HEK293 (cell line): ENCODE data around the gene TRIM65.

Experiments used
- CTCF ChIA-PET: fragments of 350-600 bp; formaldehyde crosslinking; extraction: SDS; loops from one replicate; lab custom pipeline; 2021; ENCODE audit warnings: antibody characterized with exemption; lab: Yijun Ruan, JAX
- POLR2A ChIA-PET: fragments of 300-600 bp; formaldehyde crosslinking; extraction: SDS; loops from one replicate; lab custom pipeline; 2020; ENCODE audit warnings: antibody characterized with exemption, inconsistent platforms; lab: Yijun Ruan, JAX
- H3K27ac ChIP-seq: fragments of 200-500 bp; sonication (Bioruptor generic); 2 replicates; pipeline ENCODE4 v1.5.1; 2014; ENCODE audit warnings: low read depth, low read length, control low read depth, inconsistent platforms; ENCODE audit errors: extremely low read depth
- H3K36me3 ChIP-seq, 2 experiments: fragments of 200-500 bp in 1 of 2; sonication (Bioruptor generic) in 1 of 2; 1 replicate in 1 of 2; 2 replicates in 1 of 2; pipeline ENCODE4 v1.5.1; 2014 to 2017; ENCODE audit warnings: inconsistent platforms in 2 of 2, low read length in 2 of 2; ENCODE audit not compliant: control insufficient read depth in 2 of 2, insufficient read depth in 1 of 2
- H3K4me1 ChIP-seq: fragments of 200-500 bp; sonication (Bioruptor generic); 2 replicates; pipeline ENCODE4 v1.5.1; 2014; ENCODE audit warnings: mild to moderate bottlenecking, low read length, inconsistent platforms; ENCODE audit not compliant: control insufficient read depth, insufficient read depth
- H3K4me3 ChIP-seq: 2 replicates; pipeline ENCODE4 v1.5.1; 2011; ENCODE audit warnings: low read depth, mild to moderate bottlenecking, control low read depth, low read length, moderate library complexity
- H3K9me3 ChIP-seq: fragments of 200-500 bp; sonication (Bioruptor generic); 2 replicates; pipeline ENCODE4 v1.5.1; 2014; ENCODE audit warnings: low read depth, low read length, inconsistent platforms; ENCODE audit not compliant: control insufficient read depth, insufficient read depth
- GLIS2 ChIP-seq: fragments of 450-650 bp; formaldehyde crosslinking; IDR thresholded peaks from 2 replicates; pipeline ENCODE4 v1.5.1; 2016; ENCODE audit warnings: missing biosample characterization, missing genetic modification characterization
- ZNF274 ChIP-seq, 2 experiments: fragments of 200-500 bp in 1 of 2; fragments of 450-650 bp in 1 of 2; sonication (Bioruptor generic) in 1 of 2; formaldehyde crosslinking in 1 of 2; IDR thresholded peaks; 2 replicates each; pipeline versions ENCODE4 v1.5.1 to v1.6.1; 2014 to 2016; ENCODE audit warnings: borderline replicate concordance in 1 of 2, inconsistent platforms in 1 of 2, low read length in 1 of 2, missing biosample characterization in 1 of 2, missing genetic modification characterization in 1 of 2
- ZNF610 ChIP-seq: fragments of 450-650 bp; formaldehyde crosslinking; IDR thresholded peaks from 2 replicates; pipeline ENCODE4 v1.5.1; 2016; ENCODE audit warnings: missing biosample characterization, missing genetic modification characterization, borderline replicate concordance
- TF ChIP-seq, protein P1 (sequence below): fragments of 450-650 bp; formaldehyde crosslinking; IDR thresholded peaks from 2 replicates; pipeline ENCODE4 v1.5.1; 2016; ENCODE audit warnings: missing biosample characterization, missing genetic modification characterization
- TF ChIP-seq, protein P2 (sequence below): fragments of 450-650 bp; formaldehyde crosslinking; IDR thresholded peaks from 2 replicates; pipeline ENCODE4 v1.5.1; 2016; ENCODE audit warnings: missing biosample characterization, missing genetic modification characterization
- TF ChIP-seq, protein P3 (sequence below): fragments of 450-650 bp; formaldehyde crosslinking; IDR thresholded peaks from 2 replicates; pipeline ENCODE4 v1.5.1; 2016; ENCODE audit warnings: missing biosample characterization, missing genetic modification characterization, borderline replicate concordance
- TF ChIP-seq, protein P4 (sequence below): fragments of 450-650 bp; IDR thresholded peaks from 2 replicates; pipeline ENCODE4 v1.5.1; 2018; ENCODE audit warnings: missing biosample characterization, mild to moderate bottlenecking, missing genetic modification characterization
- TF ChIP-seq, protein P5 (sequence below): fragments of 450-650 bp; formaldehyde crosslinking; IDR thresholded peaks from 2 replicates; pipeline ENCODE4 v1.5.1; 2016; ENCODE audit warnings: missing biosample characterization, missing genetic modification characterization, low read depth

The TRIM65 gene

DNA sequence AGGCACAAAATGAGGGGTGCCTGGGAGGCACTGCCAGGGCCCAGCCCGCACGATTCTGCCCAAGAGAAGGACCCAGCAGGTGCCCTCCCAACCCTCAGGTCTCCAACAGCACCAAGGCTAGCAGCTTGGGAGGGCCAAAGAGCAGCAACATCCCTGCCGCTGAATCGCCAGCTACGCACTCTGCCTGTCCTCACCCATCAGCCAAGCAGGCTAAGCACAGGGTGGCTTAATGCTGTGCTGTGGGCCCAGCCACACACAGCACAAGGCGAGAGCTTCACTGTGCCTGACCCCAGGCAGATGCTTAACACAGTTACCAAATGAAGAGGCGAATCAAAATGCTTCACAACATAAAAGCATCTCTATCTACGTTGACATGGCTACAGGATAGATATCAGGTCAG, 18.5 kb upstream of the TRIM65 start (continued):
- TF ChIP-seq, protein P1, sequence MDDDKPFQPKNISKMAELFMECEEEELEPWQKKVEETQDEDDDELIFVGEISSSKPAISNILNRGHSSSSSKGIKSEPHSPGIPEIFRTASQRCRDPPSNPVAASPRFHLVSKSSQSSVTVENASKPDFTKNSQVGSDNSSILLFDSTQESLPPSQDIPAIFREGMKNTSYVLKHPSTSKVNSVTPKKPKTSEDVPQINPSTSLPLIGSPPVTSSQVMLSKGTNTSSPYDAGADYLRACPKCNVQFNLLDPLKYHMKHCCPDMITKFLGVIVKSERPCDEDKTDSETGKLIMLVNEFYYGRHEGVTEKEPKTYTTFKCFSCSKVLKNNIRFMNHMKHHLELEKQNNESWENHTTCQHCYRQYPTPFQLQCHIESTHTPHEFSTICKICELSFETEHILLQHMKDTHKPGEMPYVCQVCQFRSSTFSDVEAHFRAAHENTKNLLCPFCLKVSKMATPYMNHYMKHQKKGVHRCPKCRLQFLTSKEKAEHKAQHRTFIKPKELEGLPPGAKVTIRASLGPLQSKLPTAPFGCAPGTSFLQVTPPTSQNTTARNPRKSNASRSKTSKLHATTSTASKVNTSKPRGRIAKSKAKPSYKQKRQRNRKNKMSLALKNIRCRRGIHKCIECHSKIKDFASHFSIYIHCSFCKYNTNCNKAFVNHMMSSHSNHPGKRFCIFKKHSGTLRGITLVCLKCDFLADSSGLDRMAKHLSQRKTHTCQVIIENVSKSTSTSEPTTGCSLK (tag by site-specific recombination): no peak

DNA sequence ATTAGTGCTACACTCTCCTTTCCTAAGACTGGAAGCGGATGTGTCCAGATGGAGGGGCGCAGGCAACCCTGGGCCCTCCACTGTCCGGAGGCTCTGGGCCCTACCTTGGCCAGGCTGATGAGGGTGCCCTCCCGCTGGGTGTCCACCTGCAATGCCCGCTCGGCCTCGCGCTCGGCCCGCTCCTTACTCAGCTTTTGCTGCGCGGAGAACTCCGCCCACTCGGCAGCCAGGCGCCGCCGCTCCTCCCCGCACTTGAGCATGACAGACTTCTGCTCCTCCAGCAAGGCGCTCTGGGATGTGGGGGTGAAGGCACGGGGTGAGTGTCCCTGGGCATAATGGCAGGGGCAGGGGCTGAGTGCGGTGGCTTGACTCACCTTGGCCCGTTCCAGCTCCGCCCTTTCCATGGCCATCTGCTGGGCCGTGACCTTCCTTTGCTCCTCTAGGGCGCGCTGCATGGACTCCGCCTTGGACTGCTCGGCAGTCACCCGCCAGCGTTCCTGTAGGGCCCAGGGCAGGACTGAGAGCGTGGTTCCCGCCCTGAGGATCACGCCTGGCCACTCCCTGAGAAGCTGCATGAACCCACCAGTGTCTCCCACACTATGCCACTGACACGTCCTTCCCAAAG, 18.0 kb upstream of the TRIM65 start:
- Histone ChIP-seq H3K27ac (no peak overlapping the region), H3K4me3 (no peak overlapping the region), H3K9me3 (no peaks in the 10 kb centered on the region), H3K4me1 (no peaks in the 10 kb centered on the region), H3K36me3 (peaks cover 25 to 77% of the 10 kb centered on the region in 2 experiments; a peak in 2 of 3 replicates)
- CTCF ChIA-PET: interaction anchor here (0.9 to 3.2 kb wide), 4 partner anchors 9 to 85 kb away, joined by 3 to 16 read pairs (median 8); partner anchors contain the start of genes CDK3 and MRPL38
- POLR2A ChIA-PET: interaction anchor here (1.2 to 1.6 kb wide), 3 partner anchors 10 to 21 kb away, joined by 3 to 5 read pairs (median 3); partner anchors contain the start of genes MRPL38 and TRIM65
- TF ChIP-seq ZNF274 (IDR thresholded peaks at IDR 0.05; ENCODE audit: low read length): no peak
- no peak for TF ChIP-seq ZNF274 (tag by site-specific recombination; IDR thresholded peaks at IDR 0.05; ENCODE audit: borderline replicate concordance)
- 0 out of 2 replicates have a peak, but pooled peaks have one; percentile 4 for TF ChIP-seq GLIS2 (tag by site-specific recombination)

DNA sequence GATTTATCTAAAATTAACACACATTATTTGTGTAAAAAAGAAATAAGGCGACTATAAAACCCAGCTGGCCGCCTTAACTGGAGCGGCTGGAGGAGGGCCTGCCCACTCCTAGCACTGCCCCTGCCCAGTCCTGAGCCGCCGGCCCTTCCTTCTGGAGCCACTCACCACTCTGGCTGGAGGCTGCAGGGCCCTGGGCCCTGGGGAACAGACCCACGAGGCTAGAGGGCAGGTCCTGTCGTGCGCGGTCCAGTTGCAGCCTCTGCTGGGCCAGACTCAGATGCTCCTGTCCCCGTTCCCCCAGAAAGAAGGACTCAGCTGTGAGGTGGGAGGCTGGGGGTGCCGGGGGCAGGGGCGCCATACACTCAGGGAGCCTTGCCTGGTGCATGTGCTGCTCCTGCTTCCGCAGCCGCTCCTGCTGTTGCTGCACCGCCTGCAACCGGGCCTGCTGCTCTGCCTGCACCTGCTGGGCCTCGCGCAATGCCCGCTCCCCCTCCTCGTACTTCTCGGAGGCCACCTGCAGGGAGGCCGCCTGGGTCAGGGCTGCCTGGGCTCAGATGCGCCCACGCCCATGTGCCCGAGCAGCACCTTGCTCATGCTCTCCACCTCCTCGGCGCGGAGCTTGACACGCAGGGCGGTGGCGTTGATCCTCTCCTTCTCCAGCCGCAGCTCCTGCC, 16.9 kb upstream of the TRIM65 start:
- POLR2A ChIA-PET: interaction anchor here (1.4 kb wide), 1 partner anchor 17 kb away, joined by 3 read pairs; the partner anchor contains the start of gene TRIM65
- H3K27ac ChIP-seq: no peak overlapping the region
- peaks cover 22 to 75% of the 10 kb centered on the region in 2 experiments; a peak in 2 of 3 replicates for H3K36me3 ChIP-seq
- TF ChIP-seq ZNF610: no peak
- TF ChIP-seq, protein P2, sequence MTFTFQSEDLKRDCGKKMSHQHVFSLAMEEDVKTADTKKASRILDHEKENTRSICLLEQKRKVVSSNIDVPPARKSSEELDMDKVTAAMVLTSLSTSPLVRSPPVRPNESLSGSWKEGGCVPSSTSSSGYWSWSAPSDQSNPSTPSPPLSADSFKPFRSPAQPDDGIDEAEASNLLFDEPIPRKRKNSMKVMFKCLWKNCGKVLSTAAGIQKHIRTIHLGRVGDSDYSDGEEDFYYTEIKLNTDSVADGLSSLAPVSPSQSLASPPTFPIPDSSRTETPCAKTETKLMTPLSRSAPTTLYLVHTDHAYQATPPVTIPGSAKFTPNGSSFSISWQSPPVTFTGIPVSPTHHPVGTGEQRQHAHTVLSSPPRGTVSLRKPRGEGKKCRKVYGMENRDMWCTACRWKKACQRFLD (tag by site-specific recombination): no peak
- TF ChIP-seq, protein P3, sequence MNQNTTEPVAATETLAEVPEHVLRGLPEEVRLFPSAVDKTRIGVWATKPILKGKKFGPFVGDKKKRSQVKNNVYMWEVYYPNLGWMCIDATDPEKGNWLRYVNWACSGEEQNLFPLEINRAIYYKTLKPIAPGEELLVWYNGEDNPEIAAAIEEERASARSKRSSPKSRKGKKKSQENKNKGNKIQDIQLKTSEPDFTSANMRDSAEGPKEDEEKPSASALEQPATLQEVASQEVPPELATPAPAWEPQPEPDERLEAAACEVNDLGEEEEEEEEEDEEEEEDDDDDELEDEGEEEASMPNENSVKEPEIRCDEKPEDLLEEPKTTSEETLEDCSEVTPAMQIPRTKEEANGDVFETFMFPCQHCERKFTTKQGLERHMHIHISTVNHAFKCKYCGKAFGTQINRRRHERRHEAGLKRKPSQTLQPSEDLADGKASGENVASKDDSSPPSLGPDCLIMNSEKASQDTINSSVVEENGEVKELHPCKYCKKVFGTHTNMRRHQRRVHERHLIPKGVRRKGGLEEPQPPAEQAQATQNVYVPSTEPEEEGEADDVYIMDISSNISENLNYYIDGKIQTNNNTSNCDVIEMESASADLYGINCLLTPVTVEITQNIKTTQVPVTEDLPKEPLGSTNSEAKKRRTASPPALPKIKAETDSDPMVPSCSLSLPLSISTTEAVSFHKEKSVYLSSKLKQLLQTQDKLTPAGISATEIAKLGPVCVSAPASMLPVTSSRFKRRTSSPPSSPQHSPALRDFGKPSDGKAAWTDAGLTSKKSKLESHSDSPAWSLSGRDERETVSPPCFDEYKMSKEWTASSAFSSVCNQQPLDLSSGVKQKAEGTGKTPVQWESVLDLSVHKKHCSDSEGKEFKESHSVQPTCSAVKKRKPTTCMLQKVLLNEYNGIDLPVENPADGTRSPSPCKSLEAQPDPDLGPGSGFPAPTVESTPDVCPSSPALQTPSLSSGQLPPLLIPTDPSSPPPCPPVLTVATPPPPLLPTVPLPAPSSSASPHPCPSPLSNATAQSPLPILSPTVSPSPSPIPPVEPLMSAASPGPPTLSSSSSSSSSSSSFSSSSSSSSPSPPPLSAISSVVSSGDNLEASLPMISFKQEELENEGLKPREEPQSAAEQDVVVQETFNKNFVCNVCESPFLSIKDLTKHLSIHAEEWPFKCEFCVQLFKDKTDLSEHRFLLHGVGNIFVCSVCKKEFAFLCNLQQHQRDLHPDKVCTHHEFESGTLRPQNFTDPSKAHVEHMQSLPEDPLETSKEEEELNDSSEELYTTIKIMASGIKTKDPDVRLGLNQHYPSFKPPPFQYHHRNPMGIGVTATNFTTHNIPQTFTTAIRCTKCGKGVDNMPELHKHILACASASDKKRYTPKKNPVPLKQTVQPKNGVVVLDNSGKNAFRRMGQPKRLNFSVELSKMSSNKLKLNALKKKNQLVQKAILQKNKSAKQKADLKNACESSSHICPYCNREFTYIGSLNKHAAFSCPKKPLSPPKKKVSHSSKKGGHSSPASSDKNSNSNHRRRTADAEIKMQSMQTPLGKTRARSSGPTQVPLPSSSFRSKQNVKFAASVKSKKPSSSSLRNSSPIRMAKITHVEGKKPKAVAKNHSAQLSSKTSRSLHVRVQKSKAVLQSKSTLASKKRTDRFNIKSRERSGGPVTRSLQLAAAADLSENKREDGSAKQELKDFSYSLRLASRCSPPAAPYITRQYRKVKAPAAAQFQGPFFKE (tag by site-specific recombination): no peak
- TF ChIP-seq, protein P4, sequence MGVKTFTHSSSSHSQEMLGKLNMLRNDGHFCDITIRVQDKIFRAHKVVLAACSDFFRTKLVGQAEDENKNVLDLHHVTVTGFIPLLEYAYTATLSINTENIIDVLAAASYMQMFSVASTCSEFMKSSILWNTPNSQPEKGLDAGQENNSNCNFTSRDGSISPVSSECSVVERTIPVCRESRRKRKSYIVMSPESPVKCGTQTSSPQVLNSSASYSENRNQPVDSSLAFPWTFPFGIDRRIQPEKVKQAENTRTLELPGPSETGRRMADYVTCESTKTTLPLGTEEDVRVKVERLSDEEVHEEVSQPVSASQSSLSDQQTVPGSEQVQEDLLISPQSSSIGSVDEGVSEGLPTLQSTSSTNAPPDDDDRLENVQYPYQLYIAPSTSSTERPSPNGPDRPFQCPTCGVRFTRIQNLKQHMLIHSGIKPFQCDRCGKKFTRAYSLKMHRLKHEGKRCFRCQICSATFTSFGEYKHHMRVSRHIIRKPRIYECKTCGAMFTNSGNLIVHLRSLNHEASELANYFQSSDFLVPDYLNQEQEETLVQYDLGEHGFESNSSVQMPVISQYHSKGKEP: peak; percentile 57; the same call in 1 of the 2 replicates
- TF ChIP-seq, protein P5, sequence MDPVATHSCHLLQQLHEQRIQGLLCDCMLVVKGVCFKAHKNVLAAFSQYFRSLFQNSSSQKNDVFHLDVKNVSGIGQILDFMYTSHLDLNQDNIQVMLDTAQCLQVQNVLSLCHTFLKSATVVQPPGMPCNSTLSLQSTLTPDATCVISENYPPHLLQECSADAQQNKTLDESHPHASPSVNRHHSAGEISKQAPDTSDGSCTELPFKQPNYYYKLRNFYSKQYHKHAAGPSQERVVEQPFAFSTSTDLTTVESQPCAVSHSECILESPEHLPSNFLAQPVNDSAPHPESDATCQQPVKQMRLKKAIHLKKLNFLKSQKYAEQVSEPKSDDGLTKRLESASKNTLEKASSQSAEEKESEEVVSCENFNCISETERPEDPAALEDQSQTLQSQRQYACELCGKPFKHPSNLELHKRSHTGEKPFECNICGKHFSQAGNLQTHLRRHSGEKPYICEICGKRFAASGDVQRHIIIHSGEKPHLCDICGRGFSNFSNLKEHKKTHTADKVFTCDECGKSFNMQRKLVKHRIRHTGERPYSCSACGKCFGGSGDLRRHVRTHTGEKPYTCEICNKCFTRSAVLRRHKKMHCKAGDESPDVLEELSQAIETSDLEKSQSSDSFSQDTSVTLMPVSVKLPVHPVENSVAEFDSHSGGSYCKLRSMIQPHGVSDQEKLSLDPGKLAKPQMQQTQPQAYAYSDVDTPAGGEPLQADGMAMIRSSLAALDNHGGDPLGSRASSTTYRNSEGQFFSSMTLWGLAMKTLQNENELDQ (tag by site-specific recombination): no peak
- no peaks in the 10 kb centered on the region for H3K9me3 ChIP-seq
- H3K4me1 ChIP-seq: no peaks in the 10 kb centered on the region
- CTCF ChIA-PET: interaction anchor here (1.0 to 1.1 kb wide), 2 partner anchors 14 to 87 kb away, joined by 3 to 4 read pairs; partner anchors contain the start of gene CDK3
- no peak overlapping the region for H3K4me3 ChIP-seq
